ENCODE results near the gene NR3C2. TPM values are rescaled to one million over a fixed set of nuclear protein-coding genes. Genes with fewer than 3 reads are reported as not detected.
A peak's percentile ranks its signal among the peaks of the same experiment; 100 is the strongest.

The NR3C2 gene
- total RNA-seq, 1 experiment from 2014 or later = 2.7 TPM

GRCh38 chr4:148443512-148444295 lies 1.5 kb upstream of the NR3C2 start:
- Histone ChIP-seq H4K20me1 (ENCODE audit: insufficient read depth) (no peaks in the 10 kb centered on the region), H3K27me3 (ENCODE audit: insufficient read depth, low read length) (no peaks in the 10 kb centered on the region; the same call in none of the 2 replicates), H3K4me1 (ENCODE audit: control insufficient read depth in 1 of 2, insufficient read depth in 2 of 2, low read length in 2 of 2) (peaks cover 4 to 27% of the 10 kb centered on the region in 2 experiments; a peak in 3 of 4 replicates), H3K9me2 (ENCODE audit: insufficient read depth) (no peaks in the 10 kb centered on the region), H3K9ac (ENCODE audit: low read length) (no peak overlapping the region), H3K4me2 (ENCODE audit: low read length) (peak overlapping the region; percentile 99), H3K27ac (ENCODE audit: low read depth, low read length) (no peak overlapping the region), H3K79me2 (ENCODE audit: insufficient read depth, low read length) (no peaks in the 10 kb centered on the region), H2AFZ (ENCODE audit: low read depth, low read length, poor library complexity, severe bottlenecking) (no peak overlapping the region), H3K36me3 (ENCODE audit: control insufficient read depth in 1 of 2, insufficient read depth in 2 of 2, low read length in 2 of 2) (no peaks in the 10 kb centered on the region), H3K9me3 (ENCODE audit: control insufficient read depth in 1 of 2, insufficient read depth in 1 of 2, low read depth in 1 of 2, low read length in 2 of 2) (no peaks in the 10 kb centered on the region), H3K4me3 (replicated peaks in 1 of 2; ENCODE audit: low read depth in 1 of 2, low read length in 2 of 2) (peak overlapping the region; percentile 76 to 87)
- ChIA-PET RAD21 (ENCODE audit: low non-redundant PET in 1 of 2, low total read pairs in 2 of 2, uncharacterized antibody in 2 of 2, unreplicated experiment in 2 of 2) (interaction anchor here in 1 of 2 experiments (0.7 kb wide), 1 partner anchor 38 kb away, joined by 7 read pairs; no protein-coding TSS in a partner anchor), POLR2A (interaction anchor here (0.6 to 0.7 kb wide), 3 partner anchors 42 to 835 kb away, joined by 3 read pairs; partner anchors contain the start of gene ARHGAP10), CTCF (no interaction called here)
- BruUV-seq (replicated peaks) = no TSS peak
- TF ChIP-seq POLR2A (IDR thresholded peaks at IDR 0.05; ENCODE audit: borderline replicate concordance, extremely low read depth, insufficient read depth, insufficient read length) (no peak), ZFX (IDR thresholded peaks at IDR 0.05) (no peak), JUND (IDR thresholded peaks at IDR 0.05) (no peak), EZH2phosphoT487 (IDR thresholded peaks at IDR 0.05; ENCODE audit: borderline replicate concordance) (no peak), REST (IDR thresholded peaks at IDR 0.05; ENCODE audit: low read depth) (no peak), CBX3 (IDR thresholded peaks at IDR 0.05; ENCODE audit: low read depth) (no peak), YY1 (IDR thresholded peaks at IDR 0.05; ENCODE audit: extremely low read depth, insufficient replicate concordance, low read depth, low read length) (no peak), EGR1 (IDR thresholded peaks at IDR 0.05; ENCODE audit: low read depth) (no peak), POLR2AphosphoS5 (IDR thresholded peaks at IDR 0.05; ENCODE audit: low read depth, low read length) (no peak), EZH2 (IDR thresholded peaks at IDR 0.05) (no peak), CEBPB (IDR thresholded peaks at IDR 0.05; ENCODE audit: low read depth) (no peak), SP1 (IDR thresholded peaks at IDR 0.05; ENCODE audit: low read depth) (no peak), ZNF274 (IDR thresholded peaks at IDR 0.05; ENCODE audit: low read depth, low read length) (no peak)
- intact Hi-C loops (cut with micrococcal nuclease) = loop anchor here (10.0 kb wide), 1 partner anchor 459 kb away; no protein-coding TSS in a partner anchor
- ATAC-seq = no peak
- DNase-seq (ENCODE audit: low read depth, low spot score) = no peak
